Measurements from ENCODE around the gene CDK6.
A peak's percentile ranks its signal among the peaks of the same experiment; 100 is the strongest.

The CDK6 gene

DNA sequence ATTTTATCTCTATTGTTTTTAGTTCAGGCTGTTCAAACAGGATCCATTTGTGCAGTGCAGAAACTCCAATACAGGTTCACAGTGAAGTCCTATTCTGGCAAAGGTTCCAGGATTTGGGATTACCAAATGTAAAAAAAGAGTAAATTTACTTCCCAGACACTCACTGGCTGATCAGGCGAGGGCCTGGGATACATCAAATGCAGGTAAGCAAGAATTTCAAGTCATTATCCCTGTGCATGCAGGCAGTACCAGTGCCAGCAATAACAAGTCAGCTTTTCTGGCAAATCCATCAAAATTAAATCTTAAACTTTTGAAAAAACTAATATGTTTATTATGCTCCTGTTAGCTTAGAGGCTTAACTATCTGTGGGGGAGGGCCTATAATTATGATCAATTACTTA lies 6.3 kb downstream of the CDK6 start:
- ChIA-PET POLR2A (interaction anchor here (0.7 to 2.0 kb wide), 2 partner anchors 74 to 114 kb away, joined by 6 to 12 read pairs; no protein-coding TSS in a partner anchor), CTCF (interaction anchor here (0.8 to 5.2 kb wide), 10 partner anchors 10 to 214 kb away, joined by 3 to 27 read pairs (median 6); no protein-coding TSS in a partner anchor)
- Histone ChIP-seq H3K27ac (ENCODE audit: insufficient read depth in 1 of 2, low read depth in 1 of 2, low read length in 2 of 2, poor library complexity in 1 of 2, severe bottlenecking in 2 of 2) (peak overlapping the region; percentile 86 to 95), H3K36me3 (ENCODE audit: control insufficient read depth in 4 of 4, insufficient read depth in 4 of 4, low read length in 3 of 4) (peaks cover 0 to 71% (median 47%) of the 10 kb centered on the region in 4 experiments), H3K27me3 (replicated peaks in 2 of 5; ENCODE audit: control insufficient read depth in 4 of 5, insufficient read depth in 5 of 5, low read length in 4 of 5) (no peaks in the 10 kb centered on the region), H3K4me1 (ENCODE audit: control extremely low read depth in 1 of 4, control insufficient read depth in 4 of 4, insufficient read depth in 4 of 4, low read length in 3 of 4) (peaks cover 46 to 78% (median 63%) of the 10 kb centered on the region in 4 experiments), H3K9me3 (ENCODE audit: control extremely low read depth in 1 of 5, control insufficient read depth in 4 of 5, insufficient read depth in 2 of 5, low read depth in 1 of 5, low read length in 4 of 5) (no peaks in the 10 kb centered on the region), H3K4me3 (ENCODE audit: control insufficient read depth in 1 of 7, extremely low read depth in 1 of 7, insufficient read depth in 4 of 7, low read depth in 2 of 7, low read length in 6 of 7) (peak overlapping the region in 6 of 7 experiments; percentile 81 to 100 (median 98))
- DNase-seq, result no peak
- WGBS (ENCODE audit: insufficient coverage), result no CpG with 5 or more reads among the region's 1 CpG

GRCh38 chr7:92827464-92828120 lies 8.8 kb downstream of the CDK6 start:
- no peaks in the 10 kb centered on the region for H3K27me3 ChIP-seq (replicated peaks in 2 of 5; ENCODE audit: control insufficient read depth in 4 of 5, insufficient read depth in 5 of 5, low read length in 4 of 5)
- DNase-seq, result peak in 1 of 3 donors; percentile 26
- POLR2A ChIA-PET, result interaction anchor here (0.6 kb wide), 1 partner anchor 45 kb away, joined by 4 read pairs; no protein-coding TSS in a partner anchor
- H3K9me3 ChIP-seq (ENCODE audit: control extremely low read depth in 1 of 5, control insufficient read depth in 4 of 5, insufficient read depth in 2 of 5, low read depth in 1 of 5, low read length in 4 of 5), result no peaks in the 10 kb centered on the region
- peak overlapping the region in 6 of 7 experiments; percentile 40 to 100 (median 44) for H3K4me3 ChIP-seq (ENCODE audit: control insufficient read depth in 1 of 7, extremely low read depth in 1 of 7, insufficient read depth in 4 of 7, low read depth in 2 of 7, low read length in 6 of 7)
- WGBS (ENCODE audit: insufficient coverage), result 20% methylated on average over 3 of the region's 3 CpGs
- H3K4me1 ChIP-seq (ENCODE audit: control extremely low read depth in 1 of 4, control insufficient read depth in 4 of 4, insufficient read depth in 4 of 4, low read length in 3 of 4), result peaks cover 48 to 90% (median 65%) of the 10 kb centered on the region in 4 experiments
- CTCF ChIA-PET, result interaction anchor here (0.7 to 1.7 kb wide), 8 partner anchors 11 to 206 kb away, joined by 3 to 5 read pairs (median 3); no protein-coding TSS in a partner anchor
- peaks cover 0 to 72% (median 48%) of the 10 kb centered on the region in 4 experiments for H3K36me3 ChIP-seq (ENCODE audit: control insufficient read depth in 4 of 4, insufficient read depth in 4 of 4, low read length in 3 of 4)
- peak overlapping the region; percentile 29 to 61 for H3K27ac ChIP-seq (ENCODE audit: insufficient read depth in 1 of 2, low read depth in 1 of 2, low read length in 2 of 2, poor library complexity in 1 of 2, severe bottlenecking in 2 of 2)

DNA sequence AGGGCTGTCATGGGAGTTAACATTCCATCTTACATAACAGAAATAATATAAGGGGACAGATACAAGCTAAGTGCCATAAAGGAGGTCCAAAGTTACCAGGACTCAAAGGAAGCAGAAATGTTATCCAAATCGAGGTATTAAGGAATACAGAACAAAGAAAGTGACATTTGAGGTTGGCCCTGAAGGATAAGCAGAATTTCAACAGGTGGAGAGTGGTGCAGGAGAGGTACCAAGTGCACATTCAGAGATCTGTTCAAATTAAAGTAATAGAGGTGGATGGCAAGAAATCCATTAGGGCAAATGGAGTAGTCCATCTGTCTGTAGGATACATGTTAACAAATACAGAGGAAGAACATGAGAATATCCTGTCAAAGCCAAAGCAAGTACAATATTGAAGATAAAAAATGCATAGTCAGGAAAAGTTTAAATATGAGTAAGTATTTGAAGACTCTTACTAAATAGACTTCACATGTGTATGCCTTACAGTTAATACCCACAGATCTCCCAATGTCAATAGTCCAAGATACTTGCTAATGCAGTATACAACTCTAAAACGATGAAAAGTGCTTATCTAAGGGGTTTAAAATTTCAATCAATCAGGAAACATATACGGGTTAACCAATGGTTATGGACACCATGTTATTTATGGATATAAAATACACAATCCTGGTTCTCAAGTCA lies 10.0 kb downstream of the CDK6 start:
- no peak for DNase-seq
- peak overlapping the region in 6 of 7 experiments; percentile 5 to 57 (median 24) for H3K4me3 ChIP-seq (ENCODE audit: control insufficient read depth in 1 of 7, extremely low read depth in 1 of 7, insufficient read depth in 4 of 7, low read depth in 2 of 7, low read length in 6 of 7)
- H3K27me3 ChIP-seq (replicated peaks in 2 of 5; ENCODE audit: control insufficient read depth in 4 of 5, insufficient read depth in 5 of 5, low read length in 4 of 5), result no peaks in the 10 kb centered on the region
- CTCF ChIA-PET, result no interaction called here
- peaks cover 2 to 73% (median 37%) of the 10 kb centered on the region in 4 experiments for H3K36me3 ChIP-seq (ENCODE audit: control insufficient read depth in 4 of 4, insufficient read depth in 4 of 4, low read length in 3 of 4)
- POLR2A ChIA-PET, result no interaction called here
- WGBS (ENCODE audit: insufficient coverage), result 71% methylated on average over 1 of the region's 3 CpGs
- H3K27ac ChIP-seq (ENCODE audit: insufficient read depth in 1 of 2, low read depth in 1 of 2, low read length in 2 of 2, poor library complexity in 1 of 2, severe bottlenecking in 2 of 2), result peak overlapping the region; percentile 29 to 61
- no peaks in the 10 kb centered on the region for H3K9me3 ChIP-seq (ENCODE audit: control extremely low read depth in 1 of 5, control insufficient read depth in 4 of 5, insufficient read depth in 2 of 5, low read depth in 1 of 5, low read length in 4 of 5)
- H3K4me1 ChIP-seq (ENCODE audit: control extremely low read depth in 1 of 4, control insufficient read depth in 4 of 4, insufficient read depth in 4 of 4, low read length in 3 of 4), result peaks cover 41 to 80% (median 54%) of the 10 kb centered on the region in 4 experiments

GRCh38 chr7:92824901-92825480 lies 11.4 kb downstream of the CDK6 start:
- Histone ChIP-seq H3K36me3 (ENCODE audit: control insufficient read depth in 4 of 4, insufficient read depth in 4 of 4, low read length in 3 of 4) (peaks cover 5 to 72% (median 35%) of the 10 kb centered on the region in 4 experiments), H3K4me3 (ENCODE audit: control insufficient read depth in 1 of 7, extremely low read depth in 1 of 7, insufficient read depth in 4 of 7, low read depth in 2 of 7, low read length in 6 of 7) (peak overlapping the region in 3 of 7 experiments; percentile 5 to 57 (median 30)), H3K4me1 (ENCODE audit: control extremely low read depth in 1 of 4, control insufficient read depth in 4 of 4, insufficient read depth in 4 of 4, low read length in 3 of 4) (peaks cover 31 to 66% (median 41%) of the 10 kb centered on the region in 4 experiments), H3K27ac (ENCODE audit: insufficient read depth in 1 of 2, low read depth in 1 of 2, low read length in 2 of 2, poor library complexity in 1 of 2, severe bottlenecking in 2 of 2) (peak overlapping the region; percentile 43 to 61), H3K27me3 (replicated peaks in 2 of 5; ENCODE audit: control insufficient read depth in 4 of 5, insufficient read depth in 5 of 5, low read length in 4 of 5) (no peaks in the 10 kb centered on the region), H3K9me3 (ENCODE audit: control extremely low read depth in 1 of 5, control insufficient read depth in 4 of 5, insufficient read depth in 2 of 5, low read depth in 1 of 5, low read length in 4 of 5) (peaks cover 2 to 6% (median 3%) of the 10 kb centered on the region in 5 experiments)
- ChIA-PET CTCF (no interaction called here), POLR2A (no interaction called here)
- peak in 1 of 3 donors; percentile 39 for DNase-seq
- WGBS (ENCODE audit: insufficient coverage), result 74% methylated on average over 2 of the region's 3 CpGs

GRCh38 chr7:92824450-92824849 lies 11.9 kb downstream of the CDK6 start:
- ChIA-PET POLR2A (no interaction called here), CTCF (interaction anchor here (1.7 to 1.9 kb wide), 2 partner anchors 10 to 125 kb away, joined by 4 read pairs; no protein-coding TSS in a partner anchor)
- peaks cover 6 to 72% (median 34%) of the 10 kb centered on the region in 4 experiments for H3K36me3 ChIP-seq (ENCODE audit: control insufficient read depth in 4 of 4, insufficient read depth in 4 of 4, low read length in 3 of 4)
- DNase-seq, result no peak
- 60% methylated on average over 1 of the region's 2 CpGs for WGBS (ENCODE audit: insufficient coverage)
- no peaks in the 10 kb centered on the region for H3K27me3 ChIP-seq (replicated peaks in 2 of 5; ENCODE audit: control insufficient read depth in 4 of 5, insufficient read depth in 5 of 5, low read length in 4 of 5)
- H3K9me3 ChIP-seq (ENCODE audit: control extremely low read depth in 1 of 5, control insufficient read depth in 4 of 5, insufficient read depth in 2 of 5, low read depth in 1 of 5, low read length in 4 of 5), result peaks cover 2 to 10% (median 4%) of the 10 kb centered on the region in 5 experiments
- peak overlapping the region; percentile 43 to 61 for H3K27ac ChIP-seq (ENCODE audit: insufficient read depth in 1 of 2, low read depth in 1 of 2, low read length in 2 of 2, poor library complexity in 1 of 2, severe bottlenecking in 2 of 2)
- H3K4me1 ChIP-seq (ENCODE audit: control extremely low read depth in 1 of 4, control insufficient read depth in 4 of 4, insufficient read depth in 4 of 4, low read length in 3 of 4), result peaks cover 28 to 61% (median 36%) of the 10 kb centered on the region in 4 experiments
- peak overlapping the region in 2 of 7 experiments; percentile 32 to 57 for H3K4me3 ChIP-seq (ENCODE audit: control insufficient read depth in 1 of 7, extremely low read depth in 1 of 7, insufficient read depth in 4 of 7, low read depth in 2 of 7, low read length in 6 of 7)

DNA sequence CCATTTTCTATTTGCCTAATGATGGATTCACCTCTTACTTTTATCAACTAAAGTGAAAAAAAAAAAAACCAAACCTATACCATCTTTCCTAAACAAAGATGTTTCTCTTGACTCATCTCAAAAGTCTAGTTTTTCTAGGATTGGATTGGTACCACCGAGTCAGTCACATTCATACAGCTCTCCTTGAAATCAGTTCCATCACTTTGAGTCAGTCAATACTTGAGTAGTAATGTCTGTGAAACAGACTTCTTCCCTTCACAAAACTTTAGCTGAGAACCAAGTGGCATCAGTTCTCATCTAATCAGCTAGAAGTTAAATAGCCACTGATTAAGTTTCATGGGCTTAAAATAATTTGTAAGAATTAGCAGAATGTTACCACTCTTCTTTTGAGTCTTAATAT lies 13.3 kb downstream of the CDK6 start:
- H3K27me3 ChIP-seq (replicated peaks in 2 of 5; ENCODE audit: control insufficient read depth in 4 of 5, insufficient read depth in 5 of 5, low read length in 4 of 5), result no peaks in the 10 kb centered on the region
- H3K4me3 ChIP-seq (ENCODE audit: control insufficient read depth in 1 of 7, extremely low read depth in 1 of 7, insufficient read depth in 4 of 7, low read depth in 2 of 7, low read length in 6 of 7), result peak overlapping the region in 1 of 7 experiments; percentile 9
- ChIA-PET POLR2A (interaction anchor here (0.7 kb wide), 1 partner anchor 64 kb away, joined by 3 read pairs; no protein-coding TSS in a partner anchor), CTCF (interaction anchor here (1.1 to 1.9 kb wide), 7 partner anchors 9 to 202 kb away, joined by 3 to 7 read pairs (median 4); no protein-coding TSS in a partner anchor)
- peak overlapping the region in 1 of 2 experiments; percentile 14 for H3K27ac ChIP-seq (ENCODE audit: insufficient read depth in 1 of 2, low read depth in 1 of 2, low read length in 2 of 2, poor library complexity in 1 of 2, severe bottlenecking in 2 of 2)
- peaks cover 2 to 13% (median 4%) of the 10 kb centered on the region in 5 experiments for H3K9me3 ChIP-seq (ENCODE audit: control extremely low read depth in 1 of 5, control insufficient read depth in 4 of 5, insufficient read depth in 2 of 5, low read depth in 1 of 5, low read length in 4 of 5)
- H3K36me3 ChIP-seq (ENCODE audit: control insufficient read depth in 4 of 4, insufficient read depth in 4 of 4, low read length in 3 of 4), result peaks cover 6 to 67% (median 38%) of the 10 kb centered on the region in 4 experiments
- WGBS (ENCODE audit: insufficient coverage), result no CpG with 5 or more reads among the region's 1 CpG
- DNase-seq, result no peak
- peaks cover 18 to 47% (median 25%) of the 10 kb centered on the region in 4 experiments for H3K4me1 ChIP-seq (ENCODE audit: control extremely low read depth in 1 of 4, control insufficient read depth in 4 of 4, insufficient read depth in 4 of 4, low read length in 3 of 4)

All from common myeloid progenitor, CD34-positive (primary cell).